MM.1S (cell line): ENCODE results near the gene CNTNAP2.

Experiments used
- DNase-seq: peaks from one replicate; pipeline ENCODE4 v3.0.0-alpha.2; 2015
- H2AFZ ChIP-seq: fragments of 300-600 bp; sonication (generic); 2 replicates; pipeline ENCODE4 v1.6.0; 2016; ENCODE audit warnings: antibody characterized with exemption, low read length
- H3F3A ChIP-seq: fragments of 300-600 bp; sonication (generic); 2 replicates; pipeline ENCODE4 v1.6.1; 2016; ENCODE audit warnings: mild to moderate bottlenecking, antibody characterized with exemption, low read length, moderate library complexity, mixed read lengths; ENCODE audit not compliant: insufficient read depth
- H3K27ac ChIP-seq: fragments of 300-600 bp; sonication (generic); 2 replicates; pipeline ENCODE4 v1.5.1; 2016; ENCODE audit warnings: mild to moderate bottlenecking, low read length
- H3K27me3 ChIP-seq: fragments of 300-600 bp; sonication (generic); replicated peaks from 2 replicates; pipeline ENCODE4 v1.6.0; 2016; ENCODE audit warnings: low read length; ENCODE audit not compliant: insufficient read depth
- H3K36me3 ChIP-seq: fragments of 300-600 bp; sonication (generic); replicated peaks from 2 replicates; pipeline ENCODE4 v1.6.1; 2016; ENCODE audit warnings: mild to moderate bottlenecking, low read length, mixed read lengths; ENCODE audit not compliant: insufficient read depth
- H3K4me1 ChIP-seq: fragments of 300-600 bp; sonication (generic); 2 replicates; pipeline ENCODE4 v1.6.1; 2016; ENCODE audit warnings: low read length, mixed read lengths
- H3K4me2 ChIP-seq: fragments of 300-600 bp; sonication (generic); 2 replicates; pipeline ENCODE4 v1.6.0; 2016; ENCODE audit warnings: low read depth, low read length
- H3K4me3 ChIP-seq: fragments of 300-600 bp; sonication (generic); 2 replicates; pipeline ENCODE4 v1.5.1; 2016; ENCODE audit warnings: low read length, mixed read lengths
- H3K79me2 ChIP-seq: fragments of 300-600 bp; sonication (generic); 2 replicates; pipeline ENCODE4 v1.6.1; 2016; ENCODE audit warnings: mixed run types, low read length, mixed read lengths
- H3K9ac ChIP-seq: fragments of 300-600 bp; sonication (generic); 2 replicates; pipeline ENCODE4 v1.6.1; 2016; ENCODE audit warnings: low read length, mixed read lengths
- H3K9me2 ChIP-seq: fragments of 300-600 bp; sonication (generic); replicated peaks from 2 replicates; pipeline ENCODE4 v1.6.1; 2016; ENCODE audit warnings: mild to moderate bottlenecking, low read length, mixed read lengths; ENCODE audit not compliant: insufficient read depth
- H3K9me3 ChIP-seq: fragments of 300-600 bp; sonication (generic); replicated peaks from 2 replicates; pipeline ENCODE4 v1.6.1; 2016; ENCODE audit warnings: mild to moderate bottlenecking, low read length, mixed read lengths; ENCODE audit not compliant: insufficient read depth
- H4K20me1 ChIP-seq: fragments of 300-600 bp; sonication (generic); 2 replicates; pipeline ENCODE4 v1.6.1; 2016; ENCODE audit warnings: mild to moderate bottlenecking, low read length, moderate library complexity, mixed read lengths; ENCODE audit not compliant: insufficient read depth
- CTCF ChIP-seq: fragments of 300-600 bp; sonication (generic); IDR thresholded peaks from 2 replicates; pipeline ENCODE4 v1.5.1; 2016; ENCODE audit warnings: antibody characterized with exemption, low read length, mixed read lengths
- EZH2 ChIP-seq: fragments of 300-600 bp; sonication (generic); optimal IDR thresholded peaks from 2 replicates; pipeline ENCODE3; 2017; ENCODE audit warnings: low read depth, mild to moderate bottlenecking, antibody characterized with exemption, low read length, mixed read lengths
- EZH2phosphoT487 ChIP-seq: fragments of 300-600 bp; sonication (generic); IDR thresholded peaks from 2 replicates; pipeline ENCODE4 v1.6.1; 2018; ENCODE audit warnings: antibody characterized with exemption, low read length

Gene CNTNAP2

GRCh38 chr7:147188467-147188866, 1071.9 kb downstream of the CNTNAP2 start:
- H3K4me3 ChIP-seq: no peak overlapping the region
- no peaks in the 10 kb centered on the region for H3K4me1 ChIP-seq
- DNase-seq: no peak
- H3K9me2 ChIP-seq: no peaks in the 10 kb centered on the region
- no peak overlapping the region for H3K4me2 ChIP-seq
- no peaks in the 10 kb centered on the region for H3K27me3 ChIP-seq
- no peaks in the 10 kb centered on the region for H3K9me3 ChIP-seq
- no peaks in the 10 kb centered on the region for H3K36me3 ChIP-seq
- no peaks in the 10 kb centered on the region for H4K20me1 ChIP-seq
- H3K27ac ChIP-seq: no peak overlapping the region
- H2AFZ ChIP-seq: no peak overlapping the region
- no peak overlapping the region for H3K9ac ChIP-seq
- no peaks in the 10 kb centered on the region for H3F3A ChIP-seq
- TF ChIP-seq CTCF (no peak), EZH2 (no peak), EZH2phosphoT487 (no peak)
- H3K79me2 ChIP-seq: no peaks in the 10 kb centered on the region

- Histone ChIP-seq H4K20me1 (no peaks in the 10 kb centered on the region), H3K4me1 (no peaks in the 10 kb centered on the region), H3K9me3 (no peaks in the 10 kb centered on the region), H3K79me2 (no peaks in the 10 kb centered on the region), H3K4me3 (no peak overlapping the region), H3K4me2 (no peak overlapping the region), H3K27me3 (no peaks in the 10 kb centered on the region), H3K9ac (no peak overlapping the region), H2AFZ (no peak overlapping the region), H3K36me3 (no peaks in the 10 kb centered on the region), H3K9me2 (no peaks in the 10 kb centered on the region), H3F3A (no peaks in the 10 kb centered on the region), H3K27ac (no peak overlapping the region)
- DNase-seq: no peak
- TF ChIP-seq EZH2phosphoT487 (no peak), EZH2 (no peak), CTCF (no peak)
Observed at GRCh38 chr7:147193476-147193875, 1076.9 kb downstream of the CNTNAP2 start.

- Histone ChIP-seq H3K79me2 (no peaks in the 10 kb centered on the region), H3K9me2 (no peaks in the 10 kb centered on the region), H3K9me3 (no peaks in the 10 kb centered on the region), H3K27me3 (no peaks in the 10 kb centered on the region), H3F3A (no peaks in the 10 kb centered on the region), H3K9ac (no peak overlapping the region), H2AFZ (0 out of 2 replicates have a peak overlapping the region, but pooled peaks have one; percentile 23), H3K4me1 (no peaks in the 10 kb centered on the region), H4K20me1 (no peaks in the 10 kb centered on the region), H3K4me2 (no peak overlapping the region), H3K27ac (no peak overlapping the region), H3K36me3 (no peaks in the 10 kb centered on the region), H3K4me3 (no peak overlapping the region)
- DNase-seq: no peak
- TF ChIP-seq CTCF: no peak
- TF ChIP-seq EZH2: no peak
- TF ChIP-seq EZH2phosphoT487: no peak
Observed at GRCh38 chr7:147196481-147196880, 1079.9 kb downstream of the CNTNAP2 start.
